ENCODE results near the gene MRPL43.
"Not testable (repeated sequence)": the region's sequence is repeated elsewhere in the genome, so short reads cannot be mapped to it uniquely, and the experiment has no call there.

Gene MRPL43

GRCh38 chr10:100983868-100984671 is 3.2 kb downstream of the MRPL43 start:
- DNase-seq (ENCODE audit: low spot score): no peak

- DNase-seq (ENCODE audit: low spot score): no peak
Measured at GRCh38 chr10:100982916-100983830, 4.1 kb downstream of the MRPL43 start.

GRCh38 chr10:100981178-100981772 is 6.0 kb downstream of the MRPL43 start:
- DNase-seq (ENCODE audit: low spot score): no peak

GRCh38 chr10:100980711-100981110 is 6.6 kb downstream of the MRPL43 start:
- DNase-seq (ENCODE audit: low spot score): no peak

GRCh38 chr10:100980311-100980710 is 7.0 kb downstream of the MRPL43 start:
- no peak for DNase-seq (ENCODE audit: low spot score)

GRCh38 chr10:100979791-100980272 is 7.5 kb downstream of the MRPL43 start:
- no peak for DNase-seq (ENCODE audit: low spot score)

- no peak for DNase-seq (ENCODE audit: low spot score)
Measured at GRCh38 chr10:100978901-100979195, 8.4 kb downstream of the MRPL43 start.

GRCh38 chr10:100978121-100978900 is 9.0 kb downstream of the MRPL43 start:
- no peak for DNase-seq (ENCODE audit: low spot score)

- no peak for DNase-seq (ENCODE audit: low spot score)
Measured at GRCh38 chr10:100977436-100977835, 9.9 kb downstream of the MRPL43 start.

- no peak for DNase-seq (ENCODE audit: low spot score)
Measured at GRCh38 chr10:100976906-100977305, 10.4 kb downstream of the MRPL43 start.

GRCh38 chr10:100975397-100975796 is 11.9 kb downstream of the MRPL43 start:
- not testable (repeated sequence) for DNase-seq (ENCODE audit: low spot score)

- no peak for DNase-seq (ENCODE audit: low spot score)
Measured at GRCh38 chr10:100972904-100973535, 14.3 kb downstream of the MRPL43 start.

- DNase-seq (ENCODE audit: low spot score): no peak
Measured at GRCh38 chr10:100972115-100972903, 15.0 kb downstream of the MRPL43 start.

GRCh38 chr10:100970914-100971811 is 16.1 kb downstream of the MRPL43 start:
- no peak for DNase-seq (ENCODE audit: low spot score)

- no peak for DNase-seq (ENCODE audit: low spot score)
Measured at GRCh38 chr10:100970076-100970913, 17.0 kb downstream of the MRPL43 start.

GRCh38 chr10:100969187-100970075 is 17.9 kb downstream of the MRPL43 start, which contains the start of gene SEMA4G:
Gene SEMA4G, plus strand, starts transcription at chr10:100969504. Its CDS starts 3,409 bp downstream, at chr10:100972913.
- peak; percentile 76 for DNase-seq (ENCODE audit: low spot score)

- no peak for DNase-seq (ENCODE audit: low spot score)
Measured at GRCh38 chr10:100968863-100969186, 18.5 kb downstream of the MRPL43 start.

Data from SK-N-DZ (cell line).